ENCODE results near the gene ASB11.

Gene ASB11

DNA sequence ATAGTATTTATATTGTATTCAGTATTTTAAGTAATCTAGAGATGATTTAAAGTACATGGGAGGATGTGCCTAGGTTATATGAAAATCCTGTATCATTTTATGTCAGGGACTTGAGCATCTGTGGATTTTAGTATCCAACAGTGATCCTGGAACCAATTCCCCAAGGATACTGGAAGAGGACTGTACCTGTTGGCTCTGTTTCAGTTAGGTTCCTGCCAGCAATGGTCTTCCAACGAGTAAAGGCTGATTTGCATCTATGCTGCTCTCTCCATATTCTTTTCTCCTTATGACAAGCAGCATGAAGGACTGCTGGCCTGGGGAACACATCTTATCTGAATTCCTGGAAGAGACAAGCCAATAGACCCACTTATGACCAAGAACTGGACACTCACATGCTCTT is 80.4 kb downstream of the ASB11 start:
- Histone ChIP-seq H3K27ac (ENCODE audit: extremely low read depth, low read depth, low read length) (no peak overlapping the region), H3K36me3 (ENCODE audit: control insufficient read depth in 2 of 2, insufficient read depth in 1 of 2, low read length in 2 of 2) (no peaks in the 10 kb centered on the region), H3K4me1 (ENCODE audit: control insufficient read depth, insufficient read depth, low read length) (no peaks in the 10 kb centered on the region), H3K4me3 (ENCODE audit: low read depth, low read length) (no peak overlapping the region), H3K9me3 (ENCODE audit: control insufficient read depth, insufficient read depth, low read depth, low read length) (no peaks in the 10 kb centered on the region)
- TF ChIP-seq, protein P1, sequence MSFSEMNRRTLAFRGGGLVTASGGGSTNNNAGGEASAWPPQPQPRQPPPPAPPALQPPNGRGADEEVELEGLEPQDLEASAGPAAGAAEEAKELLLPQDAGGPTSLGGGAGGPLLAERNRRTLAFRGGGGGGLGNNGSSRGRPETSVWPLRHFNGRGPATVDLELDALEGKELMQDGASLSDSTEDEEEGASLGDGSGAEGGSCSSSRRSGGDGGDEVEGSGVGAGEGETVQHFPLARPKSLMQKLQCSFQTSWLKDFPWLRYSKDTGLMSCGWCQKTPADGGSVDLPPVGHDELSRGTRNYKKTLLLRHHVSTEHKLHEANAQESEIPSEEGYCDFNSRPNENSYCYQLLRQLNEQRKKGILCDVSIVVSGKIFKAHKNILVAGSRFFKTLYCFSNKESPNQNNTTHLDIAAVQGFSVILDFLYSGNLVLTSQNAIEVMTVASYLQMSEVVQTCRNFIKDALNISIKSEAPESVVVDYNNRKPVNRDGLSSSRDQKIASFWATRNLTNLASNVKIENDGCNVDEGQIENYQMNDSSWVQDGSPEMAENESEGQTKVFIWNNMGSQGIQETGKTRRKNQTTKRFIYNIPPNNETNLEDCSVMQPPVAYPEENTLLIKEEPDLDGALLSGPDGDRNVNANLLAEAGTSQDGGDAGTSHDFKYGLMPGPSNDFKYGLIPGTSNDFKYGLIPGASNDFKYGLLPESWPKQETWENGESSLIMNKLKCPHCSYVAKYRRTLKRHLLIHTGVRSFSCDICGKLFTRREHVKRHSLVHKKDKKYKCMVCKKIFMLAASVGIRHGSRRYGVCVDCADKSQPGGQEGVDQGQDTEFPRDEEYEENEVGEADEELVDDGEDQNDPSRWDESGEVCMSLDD (tag by site-specific recombination; IDR thresholded peaks at IDR 0.05) = no peak
- TF ChIP-seq ZNF660 (tag by site-specific recombination; IDR thresholded peaks at IDR 0.05) = no peak
- TF ChIP-seq KLF9 (tag by site-specific recombination; IDR thresholded peaks at IDR 0.05; ENCODE audit: low read depth) = no peak
- TF ChIP-seq, protein P2, sequence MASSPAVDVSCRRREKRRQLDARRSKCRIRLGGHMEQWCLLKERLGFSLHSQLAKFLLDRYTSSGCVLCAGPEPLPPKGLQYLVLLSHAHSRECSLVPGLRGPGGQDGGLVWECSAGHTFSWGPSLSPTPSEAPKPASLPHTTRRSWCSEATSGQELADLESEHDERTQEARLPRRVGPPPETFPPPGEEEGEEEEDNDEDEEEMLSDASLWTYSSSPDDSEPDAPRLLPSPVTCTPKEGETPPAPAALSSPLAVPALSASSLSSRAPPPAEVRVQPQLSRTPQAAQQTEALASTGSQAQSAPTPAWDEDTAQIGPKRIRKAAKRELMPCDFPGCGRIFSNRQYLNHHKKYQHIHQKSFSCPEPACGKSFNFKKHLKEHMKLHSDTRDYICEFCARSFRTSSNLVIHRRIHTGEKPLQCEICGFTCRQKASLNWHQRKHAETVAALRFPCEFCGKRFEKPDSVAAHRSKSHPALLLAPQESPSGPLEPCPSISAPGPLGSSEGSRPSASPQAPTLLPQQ (tag by site-specific recombination; IDR thresholded peaks at IDR 0.05) = no peak
- no peak for TF ChIP-seq SCRT2 (tag by site-specific recombination; IDR thresholded peaks at IDR 0.05)
- TF ChIP-seq, protein P3, sequence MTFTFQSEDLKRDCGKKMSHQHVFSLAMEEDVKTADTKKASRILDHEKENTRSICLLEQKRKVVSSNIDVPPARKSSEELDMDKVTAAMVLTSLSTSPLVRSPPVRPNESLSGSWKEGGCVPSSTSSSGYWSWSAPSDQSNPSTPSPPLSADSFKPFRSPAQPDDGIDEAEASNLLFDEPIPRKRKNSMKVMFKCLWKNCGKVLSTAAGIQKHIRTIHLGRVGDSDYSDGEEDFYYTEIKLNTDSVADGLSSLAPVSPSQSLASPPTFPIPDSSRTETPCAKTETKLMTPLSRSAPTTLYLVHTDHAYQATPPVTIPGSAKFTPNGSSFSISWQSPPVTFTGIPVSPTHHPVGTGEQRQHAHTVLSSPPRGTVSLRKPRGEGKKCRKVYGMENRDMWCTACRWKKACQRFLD (tag by site-specific recombination; IDR thresholded peaks at IDR 0.05) = no peak
- no peak for TF ChIP-seq IKZF3 (tag by site-specific recombination; IDR thresholded peaks at IDR 0.05)
- TF ChIP-seq, protein P4, sequence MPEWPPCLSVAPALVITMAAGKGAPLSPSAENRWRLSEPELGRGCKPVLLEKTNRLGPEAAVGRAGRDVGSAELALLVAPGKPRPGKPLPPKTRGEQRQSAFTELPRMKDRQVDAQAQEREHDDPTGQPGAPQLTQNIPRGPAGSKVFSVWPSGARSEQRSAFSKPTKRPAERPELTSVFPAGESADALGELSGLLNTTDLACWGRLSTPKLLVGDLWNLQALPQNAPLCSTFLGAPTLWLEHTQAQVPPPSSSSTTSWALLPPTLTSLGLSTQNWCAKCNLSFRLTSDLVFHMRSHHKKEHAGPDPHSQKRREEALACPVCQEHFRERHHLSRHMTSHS (tag by site-specific recombination; IDR thresholded peaks at IDR 0.05) = no peak
- TF ChIP-seq, protein P5, sequence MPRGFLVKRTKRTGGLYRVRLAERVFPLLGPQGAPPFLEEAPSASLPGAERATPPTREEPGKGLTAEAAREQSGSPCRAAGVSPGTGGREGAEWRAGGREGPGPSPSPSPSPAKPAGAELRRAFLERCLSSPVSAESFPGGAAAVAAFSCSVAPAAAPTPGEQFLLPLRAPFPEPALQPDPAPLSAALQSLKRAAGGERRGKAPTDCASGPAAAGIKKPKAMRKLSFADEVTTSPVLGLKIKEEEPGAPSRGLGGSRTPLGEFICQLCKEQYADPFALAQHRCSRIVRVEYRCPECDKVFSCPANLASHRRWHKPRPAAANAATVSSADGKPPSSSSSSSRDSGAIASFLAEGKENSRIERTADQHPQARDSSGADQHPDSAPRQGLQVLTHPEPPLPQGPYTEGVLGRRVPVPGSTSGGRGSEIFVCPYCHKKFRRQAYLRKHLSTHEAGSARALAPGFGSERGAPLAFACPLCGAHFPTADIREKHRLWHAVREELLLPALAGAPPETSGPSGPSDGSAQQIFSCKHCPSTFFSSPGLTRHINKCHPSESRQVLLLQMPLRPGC (tag by site-specific recombination; IDR thresholded peaks at IDR 0.05) = no peak
- no peak for TF ChIP-seq ZNF140 (tag by site-specific recombination; IDR thresholded peaks at IDR 0.05)
- TF ChIP-seq ZNF791 (tag by site-specific recombination; IDR thresholded peaks at IDR 0.05) = no peak
- POLR2A ChIA-PET = no interaction called here
- CTCF ChIA-PET = no interaction called here

DNA sequence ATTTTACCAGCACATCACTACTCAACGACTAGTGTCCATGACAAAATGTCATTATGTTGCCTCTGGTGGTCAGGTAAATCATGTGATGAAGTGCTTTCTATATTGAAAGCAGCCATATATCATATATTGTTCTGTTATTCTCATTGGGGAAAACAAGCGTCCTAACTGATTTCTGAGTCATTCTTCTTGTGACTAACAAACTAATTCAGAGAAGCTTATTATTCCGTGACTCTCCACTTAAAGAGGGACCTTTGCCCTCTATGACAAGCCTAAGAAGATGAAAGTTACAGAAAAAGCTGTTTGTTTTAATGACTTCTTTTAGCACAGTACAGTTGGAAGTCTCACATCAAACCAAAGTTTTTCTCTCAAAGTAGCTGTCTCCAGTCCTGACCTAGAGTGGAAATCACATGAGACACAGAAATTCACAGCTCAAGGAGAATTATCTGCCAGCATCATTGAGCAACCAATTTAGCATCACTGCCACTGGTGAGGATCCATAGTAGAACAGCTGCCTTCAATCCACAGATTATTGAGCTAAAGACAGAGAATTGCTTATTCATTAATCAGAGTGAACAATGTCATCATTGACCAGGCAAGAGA is 81.9 kb downstream of the ASB11 start:
- Histone ChIP-seq H3K4me3 (ENCODE audit: low read depth, low read length) (no peak overlapping the region), H3K27ac (ENCODE audit: extremely low read depth, low read depth, low read length) (no peak overlapping the region), H3K9me3 (ENCODE audit: control insufficient read depth, insufficient read depth, low read depth, low read length) (no peaks in the 10 kb centered on the region), H3K36me3 (ENCODE audit: control insufficient read depth in 2 of 2, insufficient read depth in 1 of 2, low read length in 2 of 2) (no peaks in the 10 kb centered on the region), H3K4me1 (ENCODE audit: control insufficient read depth, insufficient read depth, low read length) (no peaks in the 10 kb centered on the region)
- TF ChIP-seq ZNF174 (tag by site-specific recombination; IDR thresholded peaks at IDR 0.05) = no peak
- no peak for TF ChIP-seq ZFHX2 (tag by site-specific recombination; conservative IDR thresholded peaks at IDR 0.05)
- no peak for TF ChIP-seq ZEB2 (tag by site-specific recombination; IDR thresholded peaks at IDR 0.05)
- TF ChIP-seq OVOL3 (tag by site-specific recombination; IDR thresholded peaks at IDR 0.05) = no peak
- TF ChIP-seq ZNF707 (tag by site-specific recombination; IDR thresholded peaks at IDR 0.05) = no peak
- TF ChIP-seq ZBTB48 (tag by site-specific recombination; IDR thresholded peaks at IDR 0.05) = no peak
- no peak for TF ChIP-seq YY1 (tag by site-specific recombination; IDR thresholded peaks at IDR 0.05)
- ChIA-PET POLR2A (no interaction called here), CTCF (interaction anchor here (0.9 to 2.1 kb wide), 2 partner anchors 9 to 27 kb away, joined by 4 to 19 read pairs; no protein-coding TSS in a partner anchor)
